ENCODE data around the gene GATB. TPM values are rescaled to one million over a fixed set of nuclear protein-coding genes. Genes with fewer than 3 reads are reported as not detected.

GATB gene
- total and polyA plus RNA-seq, 2 experiments from 2014 or later, result 18.0 to 20.0 TPM

DNA sequence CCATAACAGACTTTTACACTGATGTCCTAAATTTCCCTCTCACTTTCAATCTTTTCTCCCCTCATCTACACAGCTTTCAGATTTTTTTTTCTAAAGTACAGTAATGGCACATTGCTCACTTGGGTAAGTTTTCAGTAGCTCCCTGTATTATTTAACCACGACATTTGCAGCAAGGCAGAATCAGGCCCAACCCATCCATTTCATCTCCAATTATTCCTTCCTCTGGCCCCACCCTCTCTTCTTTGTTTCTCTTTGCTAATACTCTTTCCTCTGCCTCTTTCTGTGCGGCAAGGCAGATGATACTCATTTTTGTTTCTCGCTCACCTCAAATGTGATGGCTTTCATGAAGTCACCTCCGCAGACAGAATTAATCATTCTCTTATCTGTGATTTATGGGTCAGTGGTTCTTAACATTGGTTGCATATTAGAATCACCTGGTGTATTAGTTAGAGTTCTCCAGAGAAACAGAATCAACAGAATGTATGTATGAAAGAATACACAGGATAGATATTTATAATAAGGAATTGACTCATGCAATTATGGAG lies 43.4 kb upstream of the GATB start:
- no peak overlapping the region for H3K27ac ChIP-seq
- H4K20me1 ChIP-seq (ENCODE audit: insufficient read depth), result no peaks in the 10 kb centered on the region
- no peak overlapping the region for H3K4me2 ChIP-seq (ENCODE audit: unreplicated experiment)
- H3K27me3 ChIP-seq (replicated peaks; ENCODE audit: insufficient read depth), result no peaks in the 10 kb centered on the region
- H3K9me2 ChIP-seq (ENCODE audit: insufficient read depth), result no peaks in the 10 kb centered on the region
- TF ChIP-seq EZH2 (IDR thresholded peaks at IDR 0.05; ENCODE audit: insufficient read depth, poor library complexity, severe bottlenecking), result no peak
- TF ChIP-seq EZH2phosphoT487 (IDR thresholded peaks at IDR 0.05; ENCODE audit: insufficient read depth, low read depth), result no peak
- no peak for DNase-seq
- WGBS, 2 experiments (ENCODE audit: low coverage in 1 of 2, low lambda C conversion rate in 2 of 2, missing lambda C conversion rate in 2 of 2), result 86% methylated on average over 4 of the region's 4 CpGs
- H3K9ac ChIP-seq, result no peak overlapping the region
- no peak overlapping the region for H3K4me3 ChIP-seq
- H3K4me1 ChIP-seq (ENCODE audit: insufficient read depth), result peaks cover 31% of the 10 kb centered on the region
- no peaks in the 10 kb centered on the region for H3K79me2 ChIP-seq (ENCODE audit: insufficient read depth)
- no peaks in the 10 kb centered on the region for H3K9me3 ChIP-seq (ENCODE audit: low read depth)
- H3F3A ChIP-seq (ENCODE audit: insufficient read depth), result peaks cover 25% of the 10 kb centered on the region
- H2AFZ ChIP-seq, result no peak overlapping the region
- in situ Hi-C loops (cut with MboI), result no loop called here
- H3K36me3 ChIP-seq (ENCODE audit: low read depth), result no peaks in the 10 kb centered on the region

- H3K9me2 ChIP-seq (ENCODE audit: insufficient read depth), result no peaks in the 10 kb centered on the region
- in situ Hi-C loops (cut with MboI), result no loop called here
- H2AFZ ChIP-seq, result no peak overlapping the region
- H3K36me3 ChIP-seq (ENCODE audit: low read depth), result no peaks in the 10 kb centered on the region
- no peaks in the 10 kb centered on the region for H3K79me2 ChIP-seq (ENCODE audit: insufficient read depth)
- no peak overlapping the region for H3K27ac ChIP-seq
- H3K4me3 ChIP-seq, result no peak overlapping the region
- H4K20me1 ChIP-seq (ENCODE audit: insufficient read depth), result no peaks in the 10 kb centered on the region
- H3K9ac ChIP-seq, result no peak overlapping the region
- no peak for DNase-seq
- no peaks in the 10 kb centered on the region for H3K9me3 ChIP-seq (ENCODE audit: low read depth)
- H3F3A ChIP-seq (ENCODE audit: insufficient read depth), result peaks cover 24% of the 10 kb centered on the region
- TF ChIP-seq EZH2 (IDR thresholded peaks at IDR 0.05; ENCODE audit: insufficient read depth, poor library complexity, severe bottlenecking) (no peak), EZH2phosphoT487 (IDR thresholded peaks at IDR 0.05; ENCODE audit: insufficient read depth, low read depth) (no peak)
- 73 to 75% methylated on average over 4 of the region's 4 CpGs for WGBS, 2 experiments (ENCODE audit: low coverage in 1 of 2, low lambda C conversion rate in 2 of 2, missing lambda C conversion rate in 2 of 2)
- peaks cover 28% of the 10 kb centered on the region for H3K4me1 ChIP-seq (ENCODE audit: insufficient read depth)
- H3K4me2 ChIP-seq (ENCODE audit: unreplicated experiment), result no peak overlapping the region
- no peaks in the 10 kb centered on the region for H3K27me3 ChIP-seq (replicated peaks; ENCODE audit: insufficient read depth)
Observed at GRCh38 chr4:151803246-151803645, 42.4 kb upstream of the GATB start.

DNA sequence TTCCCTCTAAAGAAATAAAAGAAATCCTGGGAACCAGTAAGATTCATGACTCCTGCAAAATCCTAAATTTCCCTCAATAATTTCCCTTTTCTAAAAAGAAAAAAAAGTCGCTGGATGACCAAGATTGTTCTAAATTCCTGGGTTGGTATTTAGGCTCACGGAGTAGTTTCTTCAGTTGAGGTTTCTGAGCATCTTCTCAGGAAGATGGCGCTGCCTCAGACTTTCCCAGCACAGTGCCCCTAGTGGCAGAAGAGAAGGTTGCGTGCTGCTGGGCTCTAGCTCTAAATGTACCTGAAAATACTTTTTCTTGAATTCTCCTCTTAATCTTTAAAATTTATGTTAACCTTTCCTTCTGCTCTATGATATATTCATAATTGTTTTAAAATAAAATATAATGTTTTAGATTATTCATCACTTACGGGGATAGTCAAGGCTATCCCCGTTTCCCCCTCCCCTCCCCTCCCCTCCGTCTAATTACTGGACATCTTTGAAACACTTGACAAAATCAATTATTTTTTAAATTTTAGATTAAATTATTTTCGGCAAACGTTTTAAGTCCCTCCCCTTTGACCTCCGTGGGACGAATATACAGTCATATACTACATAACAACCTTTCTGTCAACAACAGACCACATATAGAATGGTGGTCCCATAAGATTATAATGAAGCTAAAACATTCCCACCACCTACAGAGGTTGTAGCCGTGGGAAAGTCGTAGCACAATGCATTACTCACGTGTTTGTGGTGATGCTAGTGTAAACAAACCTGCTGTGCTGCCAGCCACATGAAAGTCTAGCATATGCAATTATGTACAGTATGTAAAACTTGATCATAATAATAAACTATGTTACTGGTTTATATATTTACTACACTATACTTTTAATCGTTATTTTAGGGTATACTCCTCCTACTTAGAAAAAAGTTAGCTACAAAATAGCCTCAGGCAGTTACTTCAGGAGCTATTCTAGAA lies 41.0 kb upstream of the GATB start:
- TF ChIP-seq EZH2 (IDR thresholded peaks at IDR 0.05; ENCODE audit: insufficient read depth, poor library complexity, severe bottlenecking) (no peak), EZH2phosphoT487 (IDR thresholded peaks at IDR 0.05; ENCODE audit: insufficient read depth, low read depth) (no peak)
- Histone ChIP-seq H3K27me3 (replicated peaks; ENCODE audit: insufficient read depth) (no peaks in the 10 kb centered on the region), H3K4me2 (ENCODE audit: unreplicated experiment) (no peak overlapping the region), H3K4me1 (ENCODE audit: insufficient read depth) (peaks cover 14% of the 10 kb centered on the region), H3K79me2 (ENCODE audit: insufficient read depth) (no peaks in the 10 kb centered on the region), H3K4me3 (no peak overlapping the region), H2AFZ (no peak overlapping the region), H3F3A (ENCODE audit: insufficient read depth) (peaks cover 10% of the 10 kb centered on the region), H3K36me3 (ENCODE audit: low read depth) (no peaks in the 10 kb centered on the region), H3K9me3 (ENCODE audit: low read depth) (no peaks in the 10 kb centered on the region), H3K27ac (no peak overlapping the region), H4K20me1 (ENCODE audit: insufficient read depth) (no peaks in the 10 kb centered on the region), H3K9me2 (ENCODE audit: insufficient read depth) (no peaks in the 10 kb centered on the region), H3K9ac (no peak overlapping the region)
- 60 to 69% methylated on average over 15 of the region's 15 CpGs for WGBS, 2 experiments (ENCODE audit: low coverage in 1 of 2, low lambda C conversion rate in 2 of 2, missing lambda C conversion rate in 2 of 2)
- peak; percentile 64 for DNase-seq
- in situ Hi-C loops (cut with MboI), result no loop called here

DNA sequence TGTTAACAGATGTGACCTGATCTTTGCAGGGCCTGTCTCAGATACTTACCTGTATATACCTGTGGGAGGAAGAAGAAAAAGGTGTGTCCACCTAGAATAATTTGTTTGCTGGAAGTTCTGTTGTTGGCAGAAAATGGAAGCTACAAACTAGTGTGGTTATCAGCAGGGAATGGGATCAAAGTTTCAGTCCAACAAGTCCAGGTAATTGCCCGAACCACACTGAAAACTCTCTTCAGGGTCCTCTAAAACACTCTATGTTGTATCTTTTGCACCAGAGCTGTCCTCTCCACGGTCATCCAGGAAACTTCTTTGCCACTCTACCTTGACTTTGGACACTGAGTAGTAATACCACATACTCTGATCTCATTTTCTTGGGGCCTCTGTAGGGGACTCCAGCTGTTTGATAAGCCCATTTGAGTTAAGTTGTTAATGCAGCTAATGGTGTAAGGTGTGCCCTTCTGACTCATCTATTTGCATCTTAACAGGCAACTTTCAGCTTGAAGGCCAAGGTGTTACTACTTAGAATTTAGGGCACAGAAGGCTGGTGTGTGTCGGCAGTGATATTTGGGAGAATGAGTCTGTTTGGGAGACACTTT lies 38.7 kb upstream of the GATB start:
- Histone ChIP-seq H3K4me3 (no peak overlapping the region), H3K9me2 (ENCODE audit: insufficient read depth) (no peaks in the 10 kb centered on the region), H3K27ac (no peak overlapping the region), H2AFZ (no peak overlapping the region), H3K4me2 (ENCODE audit: unreplicated experiment) (no peak overlapping the region), H3K79me2 (ENCODE audit: insufficient read depth) (no peaks in the 10 kb centered on the region), H3K9me3 (ENCODE audit: low read depth) (no peaks in the 10 kb centered on the region), H3F3A (ENCODE audit: insufficient read depth) (no peaks in the 10 kb centered on the region), H3K4me1 (ENCODE audit: insufficient read depth) (peaks cover under 1% of the 10 kb centered on the region; the same call in 1 of the 2 replicates), H3K36me3 (ENCODE audit: low read depth) (no peaks in the 10 kb centered on the region), H3K9ac (no peak overlapping the region), H3K27me3 (replicated peaks; ENCODE audit: insufficient read depth) (no peaks in the 10 kb centered on the region), H4K20me1 (ENCODE audit: insufficient read depth) (no peaks in the 10 kb centered on the region)
- TF ChIP-seq EZH2 (IDR thresholded peaks at IDR 0.05; ENCODE audit: insufficient read depth, poor library complexity, severe bottlenecking) (no peak), EZH2phosphoT487 (IDR thresholded peaks at IDR 0.05; ENCODE audit: insufficient read depth, low read depth) (no peak)
- DNase-seq, result no peak
- in situ Hi-C loops (cut with MboI), result no loop called here
- WGBS, 2 experiments (ENCODE audit: low coverage in 1 of 2, low lambda C conversion rate in 2 of 2, missing lambda C conversion rate in 2 of 2), result 85 to 86% methylated on average over 3 of the region's 3 CpGs

Data from GM23248 (cell line).